Measurements from ENCODE around the gene CRTAP.
"Not testable (repeated sequence)": the region's sequence is repeated elsewhere in the genome, so short reads cannot be mapped to it uniquely, and the experiment has no call there.

The CRTAP gene

GRCh38 chr3:33139996-33140395 lies 26.2 kb downstream of the CRTAP start:
- TF ChIP-seq GATA1 (IDR thresholded peaks at IDR 0.05; ENCODE audit: low read depth, low read length) (no peak), POLR2A (IDR thresholded peaks at IDR 0.05; ENCODE audit: low read length) (no peak)
- DNase-seq, result no peak

- DNase-seq, result no peak
- TF ChIP-seq POLR2A (IDR thresholded peaks at IDR 0.05; ENCODE audit: low read length), result no peak
- no peak for TF ChIP-seq GATA1 (IDR thresholded peaks at IDR 0.05; ENCODE audit: low read depth, low read length)
Observed at GRCh38 chr3:33141006-33141405, 27.2 kb downstream of the CRTAP start.

- peak; percentile 51 to 65 for DNase-seq
- no peak for TF ChIP-seq GATA1 (IDR thresholded peaks at IDR 0.05; ENCODE audit: low read depth, low read length)
- no peak for TF ChIP-seq POLR2A (IDR thresholded peaks at IDR 0.05; ENCODE audit: low read length)
Observed at GRCh38 chr3:33144433-33144832, 30.6 kb downstream of the CRTAP start.

GRCh38 chr3:33145221-33145900 lies 31.5 kb downstream of the CRTAP start:
- DNase-seq, result no peak
- TF ChIP-seq GATA1 (IDR thresholded peaks at IDR 0.05; ENCODE audit: low read depth, low read length) (no peak), POLR2A (IDR thresholded peaks at IDR 0.05; ENCODE audit: low read length) (no peak)

- DNase-seq, result no peak
- no peak for TF ChIP-seq GATA1 (IDR thresholded peaks at IDR 0.05; ENCODE audit: low read depth, low read length)
- no peak for TF ChIP-seq POLR2A (IDR thresholded peaks at IDR 0.05; ENCODE audit: low read length)
Observed at GRCh38 chr3:33145901-33146580, 32.2 kb downstream of the CRTAP start.

- TF ChIP-seq GATA1 (IDR thresholded peaks at IDR 0.05; ENCODE audit: low read depth, low read length) (no peak), POLR2A (IDR thresholded peaks at IDR 0.05; ENCODE audit: low read length) (no peak)
- DNase-seq, result no peak
Observed at GRCh38 chr3:33146791-33147445, 33.1 kb downstream of the CRTAP start.

GRCh38 chr3:33149342-33149741 lies 35.5 kb downstream of the CRTAP start:
- no peak for DNase-seq
- TF ChIP-seq POLR2A (IDR thresholded peaks at IDR 0.05; ENCODE audit: low read length) (no peak), GATA1 (IDR thresholded peaks at IDR 0.05; ENCODE audit: low read depth, low read length) (no peak)

GRCh38 chr3:33152363-33153360 lies 38.8 kb downstream of the CRTAP start:
- TF ChIP-seq GATA1 (IDR thresholded peaks at IDR 0.05; ENCODE audit: low read depth, low read length) (no peak), POLR2A (IDR thresholded peaks at IDR 0.05; ENCODE audit: low read length) (no peak)
- DNase-seq, result no peak

GRCh38 chr3:33153782-33154181 lies 40.0 kb downstream of the CRTAP start:
- no peak for DNase-seq

GRCh38 chr3:33155301-33155700 lies 41.5 kb downstream of the CRTAP start:
- DNase-seq, result no peak
- TF ChIP-seq POLR2A (IDR thresholded peaks at IDR 0.05; ENCODE audit: low read length) (no peak), GATA1 (IDR thresholded peaks at IDR 0.05; ENCODE audit: low read depth, low read length) (no peak)

More at GRCh38 chr3:33153782-33154181, 40.0 kb downstream of the CRTAP start:
- TF ChIP-seq POLR2A (IDR thresholded peaks at IDR 0.05; ENCODE audit: low read length) (no peak), GATA1 (IDR thresholded peaks at IDR 0.05; ENCODE audit: low read depth, low read length) (no peak)

- DNase-seq, result no peak
- no peak for TF ChIP-seq GATA1 (IDR thresholded peaks at IDR 0.05; ENCODE audit: low read depth, low read length)
- no peak for TF ChIP-seq POLR2A (IDR thresholded peaks at IDR 0.05; ENCODE audit: low read length)
Observed at GRCh38 chr3:33159234-33159633, 45.4 kb downstream of the CRTAP start.

- TF ChIP-seq POLR2A (IDR thresholded peaks at IDR 0.05; ENCODE audit: low read length), result no peak
- no peak for TF ChIP-seq GATA1 (IDR thresholded peaks at IDR 0.05; ENCODE audit: low read depth, low read length)
- peak in 1 of 2 experiments; percentile 11 for DNase-seq
Observed at GRCh38 chr3:33159981-33160380, 46.2 kb downstream of the CRTAP start.

- not testable (repeated sequence) for DNase-seq
Observed at GRCh38 chr3:33162621-33163020, 48.8 kb downstream of the CRTAP start.

Measured in erythroblast (primary cell).